SHP77 treated with DMSO at 0.1 percent for 48 hours (cell line): ENCODE results near the gene PPP3R2.
A peak's percentile ranks its signal among the peaks of the same experiment; 100 is the strongest.
"Not testable (repeated sequence)": the region's sequence is repeated elsewhere in the genome, so short reads cannot be mapped to it uniquely, and the experiment has no call there.

Source experiments
- DNase-seq: peaks from one replicate; lab custom pipeline; 2025; lab: John Stamatoyannopoulos, UW

The PPP3R2 gene

GRCh38 chr9:101594796-101595195, at the start of gene PPP3R2:
PPP3R2 (minus strand) TSS chr9:101594969; CDS start chr9:101594921, 48 bp downstream.
- no peak for DNase-seq

DNA sequence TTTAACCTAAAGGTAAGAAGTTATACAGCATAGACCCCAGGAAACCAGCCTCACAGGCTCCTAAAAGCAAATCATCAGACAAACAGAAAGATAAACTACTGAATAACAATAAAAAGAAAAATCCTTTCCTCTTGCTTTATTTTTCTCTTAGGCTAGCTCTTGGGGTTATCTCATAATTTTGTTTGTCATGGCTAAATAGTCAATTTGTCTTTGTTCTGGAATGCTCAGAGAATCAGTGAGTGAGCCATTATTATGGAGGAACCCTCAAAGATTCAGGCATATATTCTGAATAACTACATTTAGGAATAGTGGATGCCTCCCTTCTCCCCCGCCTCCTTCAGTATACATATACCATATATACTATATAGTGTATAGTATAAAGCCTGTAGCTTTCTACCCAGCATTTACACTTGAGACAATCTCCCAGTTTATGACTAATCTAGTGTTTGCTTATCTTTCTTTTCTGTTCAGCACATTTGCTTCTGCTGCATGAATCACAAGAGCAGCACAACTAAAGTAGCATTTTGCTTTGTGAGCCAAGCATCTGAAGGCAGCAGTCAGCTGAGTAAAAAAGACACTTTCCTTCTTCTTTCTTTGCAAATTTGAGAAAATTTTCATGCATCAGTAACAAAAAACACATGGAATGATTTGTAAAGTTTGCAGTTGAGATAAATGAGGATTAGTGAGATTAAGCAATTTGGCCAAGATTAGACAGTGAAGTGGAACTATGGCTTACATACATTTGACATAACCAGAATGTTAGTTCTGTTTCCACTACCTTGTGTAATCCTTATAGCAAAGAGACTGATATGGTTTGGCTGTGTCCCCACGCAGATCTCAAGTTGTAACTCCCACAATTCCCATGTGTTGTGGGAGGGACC, 45.3 kb upstream of the PPP3R2 start:
- DNase-seq = no peak

- no peak for DNase-seq
Measured at GRCh38 chr9:101639311-101639710, 44.5 kb upstream of the PPP3R2 start.

DNA sequence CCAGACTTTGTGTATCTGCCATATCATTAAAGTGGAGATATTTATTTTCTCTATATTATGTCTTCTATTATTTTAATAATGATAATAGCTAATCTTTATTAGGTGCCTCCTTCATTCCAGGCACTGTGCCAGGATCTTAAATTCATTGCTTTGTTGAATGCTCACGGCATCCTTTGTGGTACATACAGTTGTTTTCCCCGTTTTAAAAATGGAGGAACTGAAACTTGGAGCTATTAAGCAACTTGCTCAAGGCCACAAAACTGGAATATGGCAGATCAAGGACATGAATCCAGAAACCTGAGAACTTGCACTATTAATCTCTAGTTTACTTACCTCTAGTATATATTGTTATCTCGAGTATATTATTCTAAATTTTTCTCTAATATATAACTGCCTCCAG, 41.5 kb upstream of the PPP3R2 start:
- no peak for DNase-seq

- DNase-seq = no peak
Measured at GRCh38 chr9:101635473-101635872, 40.7 kb upstream of the PPP3R2 start.

- DNase-seq = no peak
Measured at GRCh38 chr9:101634741-101635409, 40.1 kb upstream of the PPP3R2 start.

DNA sequence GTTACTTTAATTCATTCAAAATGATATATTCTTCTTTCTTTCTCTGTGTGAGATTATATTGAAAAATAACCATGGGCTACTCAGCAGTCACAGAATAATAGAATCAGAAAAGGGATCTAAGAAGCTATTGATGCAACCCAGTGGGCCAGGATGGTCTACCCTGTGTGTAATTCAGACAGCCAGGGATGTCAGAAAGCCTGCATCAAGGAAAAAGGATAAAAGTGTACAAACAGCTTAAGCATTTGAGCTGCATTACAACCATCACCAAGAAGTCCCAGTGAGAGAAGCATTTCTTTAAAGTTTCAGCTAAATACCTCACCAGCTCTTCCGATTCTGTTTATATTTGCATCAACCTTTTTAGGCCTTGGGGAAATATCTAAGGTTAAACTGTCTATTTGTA, 37.8 kb upstream of the PPP3R2 start:
- no peak for DNase-seq

DNA sequence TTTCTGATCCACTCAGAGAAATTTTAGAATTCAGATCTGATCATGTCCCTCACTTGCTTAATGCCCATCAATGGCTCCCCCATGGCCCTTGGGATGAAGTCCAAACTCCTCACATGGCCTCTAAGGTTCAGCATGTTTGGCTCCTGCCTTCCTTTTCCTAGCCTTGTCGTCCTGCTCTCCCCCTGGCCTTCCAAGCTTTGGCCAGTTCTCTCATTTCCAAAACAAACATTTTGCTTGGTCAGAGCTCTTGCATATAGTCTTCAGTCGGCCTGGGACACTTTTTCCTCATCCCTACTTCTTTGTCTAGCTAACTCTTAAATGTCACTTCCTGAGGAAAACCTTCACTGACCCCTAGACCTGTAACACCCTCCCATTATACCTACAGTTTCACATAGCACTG, 37.1 kb upstream of the PPP3R2 start:
- DNase-seq = no peak

DNA sequence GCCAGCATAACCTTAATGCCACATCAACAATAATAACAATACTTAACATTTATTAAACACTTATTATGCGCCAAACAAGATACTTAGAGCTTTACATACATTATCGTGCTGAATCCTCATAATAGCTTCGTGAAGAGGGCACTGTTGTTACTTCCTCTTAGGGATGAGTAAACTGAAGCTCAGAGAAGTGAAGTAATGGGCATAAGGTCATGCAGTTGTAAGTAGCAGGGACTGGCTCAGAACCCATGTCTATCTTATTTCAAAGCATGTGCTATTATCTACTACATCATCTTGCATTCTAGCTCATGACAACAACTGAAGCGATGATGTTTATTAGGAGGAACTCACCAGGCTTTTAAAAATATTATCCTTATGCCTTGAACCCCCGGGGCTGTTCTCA, 34.9 kb upstream of the PPP3R2 start:
- DNase-seq = no peak

- no peak for DNase-seq
Measured at GRCh38 chr9:101628173-101628572, 33.4 kb upstream of the PPP3R2 start.

DNA sequence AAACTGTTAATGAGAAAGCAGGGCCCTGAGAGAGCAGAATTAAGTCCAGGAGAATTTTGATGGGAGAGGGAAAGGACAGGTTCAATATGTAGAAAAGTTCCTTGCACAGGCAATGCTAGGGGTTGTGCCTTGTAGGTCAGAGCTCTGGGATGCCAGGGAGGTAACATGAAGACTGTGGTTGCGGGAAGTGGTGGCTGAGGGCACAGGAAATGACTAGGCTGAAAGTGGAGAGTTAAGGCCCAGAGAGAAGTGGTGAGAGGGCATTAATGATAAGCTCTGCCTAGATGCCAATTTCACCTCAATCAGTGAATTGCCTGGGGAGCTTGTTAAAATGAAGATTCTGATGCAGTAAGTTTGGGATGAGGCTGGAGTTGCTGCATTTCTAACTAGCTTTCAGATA, 31.5 kb upstream of the PPP3R2 start:
- no peak for DNase-seq

DNA sequence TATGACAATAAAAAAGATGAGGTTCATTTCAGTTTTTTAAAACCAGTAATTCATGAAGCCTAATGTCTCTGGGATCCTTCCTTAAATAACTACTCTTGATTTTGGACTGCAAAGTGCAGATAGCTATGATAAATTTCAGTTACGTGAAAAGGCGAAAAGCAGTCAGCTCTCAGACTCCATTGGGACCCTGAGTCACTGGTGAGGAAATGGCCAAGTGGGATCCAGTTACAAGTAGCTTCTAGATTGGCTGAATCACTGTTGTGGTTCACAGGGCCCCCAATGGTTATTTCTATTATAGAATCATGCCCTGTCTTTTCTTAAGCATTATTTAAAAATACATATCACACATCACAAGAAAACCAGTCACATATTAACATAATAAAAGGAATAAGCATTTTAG, 31.1 kb upstream of the PPP3R2 start:
- DNase-seq = no peak

GRCh38 chr9:101620452-101620851, 25.7 kb upstream of the PPP3R2 start:
- no peak for DNase-seq

GRCh38 chr9:101618698-101619097, 23.9 kb upstream of the PPP3R2 start:
- no peak for DNase-seq

- no peak for DNase-seq
Measured at GRCh38 chr9:101605547-101605946, 10.8 kb upstream of the PPP3R2 start.

- no peak for DNase-seq
Measured at GRCh38 chr9:101604296-101604695, 9.5 kb upstream of the PPP3R2 start.

GRCh38 chr9:101601904-101602765, 7.4 kb upstream of the PPP3R2 start:
- DNase-seq = peak; percentile 40

GRCh38 chr9:101593345-101593744, 1.4 kb downstream of the PPP3R2 start:
- no peak for DNase-seq

DNA sequence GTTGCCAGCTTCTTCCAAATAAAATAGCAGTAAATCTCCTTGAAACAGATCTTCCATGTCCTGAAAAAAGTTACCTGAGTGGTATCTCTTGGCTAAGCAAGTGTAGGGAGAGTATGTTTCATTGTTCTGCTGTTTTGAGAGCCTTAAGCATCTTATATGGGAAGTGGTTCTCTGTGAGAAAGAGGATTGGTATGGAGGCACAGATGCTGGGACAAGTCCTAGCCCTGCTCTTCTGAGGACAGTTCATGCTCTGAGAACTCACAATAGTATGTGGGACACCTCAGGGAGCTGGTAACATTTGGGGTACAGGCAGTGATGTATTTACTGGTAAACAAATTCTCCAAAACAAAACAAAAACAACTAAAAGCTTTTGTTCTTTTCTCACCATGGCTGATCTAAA, 2.0 kb downstream of the PPP3R2 start:
- DNase-seq = no peak

DNA sequence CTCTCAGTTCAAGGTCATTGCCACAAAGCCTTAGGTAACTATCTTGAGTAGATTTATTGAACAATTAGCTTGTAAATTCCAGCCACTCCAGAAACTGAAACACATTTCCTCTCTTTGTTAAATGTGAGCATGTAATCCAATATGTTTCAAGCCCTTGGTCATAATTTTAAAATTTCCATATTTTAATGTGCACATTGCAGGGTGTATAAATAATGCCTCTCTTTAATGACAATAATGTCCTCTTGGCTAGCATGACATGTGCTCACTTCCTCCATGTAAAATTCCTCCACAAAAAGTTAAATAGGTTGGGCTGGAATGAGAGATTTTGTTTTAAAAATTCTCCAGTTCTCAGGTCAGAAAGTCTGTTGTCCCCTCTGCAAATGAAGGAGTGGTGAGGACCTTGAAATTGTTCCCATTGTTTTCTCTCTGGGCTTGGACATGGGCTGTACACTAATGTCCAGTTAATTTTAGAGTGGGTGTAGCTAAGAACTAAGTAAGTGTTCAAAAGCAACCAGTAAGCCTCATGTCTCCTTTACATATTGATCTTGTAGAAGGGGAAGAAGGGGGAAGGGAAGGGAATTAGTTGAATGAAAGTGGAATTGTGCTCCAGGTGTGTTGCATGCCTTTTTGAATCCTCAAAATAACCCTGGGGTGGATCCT, 2.9 kb downstream of the PPP3R2 start:
- DNase-seq = no peak

- no peak for DNase-seq
Measured at GRCh38 chr9:101590901-101591300, 3.9 kb downstream of the PPP3R2 start.

GRCh38 chr9:101590074-101590473, 4.7 kb downstream of the PPP3R2 start:
- not testable (repeated sequence) for DNase-seq
